WTC11 (cell line): ENCODE measurements around the gene CD8B. TPM values are rescaled to one million over a fixed set of nuclear protein-coding genes. Genes with fewer than 3 reads are reported as not detected.
A peak's percentile ranks its signal among the peaks of the same experiment; 100 is the strongest.

ENCODE experiments used
- ATAC-seq: fragments of 200-7000 bp; cut with Tn5 transposase; 2 replicates; pipeline ENCODE4 v1.10.0; 2021; ENCODE audit warnings: mild to moderate bottlenecking, moderate library complexity
- CTCF ChIA-PET: fragments of 300-600 bp; sonication (Branson Sonifier 250); formaldehyde crosslinking; loops from one replicate; lab custom pipeline; 2021; ENCODE audit warnings: antibody characterized with exemption; lab: Charles Lee
- POLR2A ChIA-PET: fragments of 350-600 bp; sonication (Branson Sonifier 250); formaldehyde crosslinking; loops from one replicate; lab custom pipeline; 2021; ENCODE audit warnings: antibody characterized with exemption; lab: Charles Lee
- DNase-seq: peaks from one replicate; pipeline ENCODE4 v3.0.0; 2021; ENCODE audit warnings: low spot score
- H3K27ac Mint-ChIP-seq: 2 replicates; pipeline ENCODE4 v1.8.0; 2021; ENCODE audit warnings: mixed read lengths
- H3K27me3 Mint-ChIP-seq: 2 replicates; pipeline ENCODE4 v1.8.0; 2021; ENCODE audit warnings: low read depth, mild to moderate bottlenecking, moderate library complexity, mixed read lengths
- H3K36me3 Mint-ChIP-seq: 2 replicates; pipeline ENCODE4 v1.8.0; 2021; ENCODE audit warnings: mixed read lengths
- H3K4me1 Mint-ChIP-seq: 2 replicates; pipeline ENCODE4 v1.8.0; 2022; ENCODE audit warnings: mixed read lengths
- H3K4me3 Mint-ChIP-seq: 2 replicates; pipeline ENCODE4 v1.8.0; 2021; ENCODE audit warnings: mild to moderate bottlenecking, moderate library complexity, mixed read lengths
- H3K9me3 Mint-ChIP-seq: 2 replicates; pipeline ENCODE4 v1.8.0; 2021; ENCODE audit warnings: mixed read lengths
- AR ChIP-seq: fragments of 250-450 bp; sonication (Bioruptor Pico); IDR thresholded peaks from 2 replicates; pipeline ENCODE4 v1.9.0; 2021; ENCODE audit warnings: mild to moderate bottlenecking
- CBFB ChIP-seq: sonication (generic); formaldehyde crosslinking; IDR thresholded peaks from 2 replicates; pipeline ENCODE4 v1.8.1; 2022; ENCODE audit warnings: mild to moderate bottlenecking, low read depth, missing genetic modification reagents
- CDX4 ChIP-seq: fragments of 250-450 bp; sonication (Bioruptor Pico); IDR thresholded peaks from 2 replicates; pipeline ENCODE4 v1.9.0; 2021; ENCODE audit warnings: moderate library complexity, mild to moderate bottlenecking, inconsistent platforms, borderline replicate concordance
- ELF4 ChIP-seq: sonication (generic); formaldehyde crosslinking; IDR thresholded peaks from 2 replicates; pipeline ENCODE4 v1.8.1; 2022; ENCODE audit warnings: low read depth, mild to moderate bottlenecking, moderate library complexity, missing genetic modification reagents
- ERG ChIP-seq: fragments of 250-450 bp; sonication (Bioruptor Pico); IDR thresholded peaks from 2 replicates; pipeline ENCODE4 v1.8.0; 2021; ENCODE audit warnings: mild to moderate bottlenecking
- ETV6 ChIP-seq: sonication (generic); formaldehyde crosslinking; IDR thresholded peaks from 2 replicates; pipeline ENCODE4 v1.8.1; 2022; ENCODE audit warnings: mild to moderate bottlenecking, missing genetic modification reagents
- FOXP4 ChIP-seq: sonication (generic); formaldehyde crosslinking; IDR thresholded peaks from 2 replicates; pipeline ENCODE4 v1.8.0; 2022; ENCODE audit warnings: mild to moderate bottlenecking, missing genetic modification reagents
- GABPB1 ChIP-seq: sonication (generic); formaldehyde crosslinking; IDR thresholded peaks from 2 replicates; pipeline ENCODE4 v1.8.1; 2023; ENCODE audit warnings: mild to moderate bottlenecking, missing genetic modification reagents
- GTF2I ChIP-seq: fragments of 250-450 bp; sonication (Bioruptor Pico); conservative IDR thresholded peaks from 2 replicates; pipeline ENCODE4 v1.4.0; 2021; ENCODE audit warnings: mild to moderate bottlenecking
- IRF2 ChIP-seq: sonication (generic); formaldehyde crosslinking; IDR thresholded peaks from 2 replicates; pipeline ENCODE4 v1.8.0; 2022; ENCODE audit warnings: low read depth, missing genetic modification reagents, borderline replicate concordance
- JAZF1 ChIP-seq: fragments of 250-450 bp; sonication (Bioruptor Pico); IDR thresholded peaks from 2 replicates; pipeline ENCODE4 v1.9.0; 2021; ENCODE audit warnings: moderate library complexity, mild to moderate bottlenecking, inconsistent platforms
- NFE2L1 ChIP-seq: sonication (generic); formaldehyde crosslinking; IDR thresholded peaks from 2 replicates; pipeline ENCODE4 v1.8.1; 2023; ENCODE audit warnings: missing genetic modification reagents
- SMAD3 ChIP-seq: sonication (generic); formaldehyde crosslinking; IDR thresholded peaks from 2 replicates; pipeline ENCODE4 v1.8.0; 2022; ENCODE audit warnings: missing genetic modification reagents, mild to moderate bottlenecking, borderline replicate concordance
- SMAD4 ChIP-seq: sonication (generic); formaldehyde crosslinking; IDR thresholded peaks from 2 replicates; pipeline ENCODE4 v1.8.0; 2022; ENCODE audit warnings: mild to moderate bottlenecking, missing genetic modification reagents
- TP53 ChIP-seq: sonication (generic); formaldehyde crosslinking; IDR thresholded peaks from 2 replicates; pipeline ENCODE4 v1.8.1; 2023; ENCODE audit warnings: mild to moderate bottlenecking, missing genetic modification reagents
- ZNF396 ChIP-seq: fragments of 250-450 bp; sonication (Bioruptor Pico); IDR thresholded peaks from 2 replicates; pipeline ENCODE4 v1.8.0; 2021; ENCODE audit warnings: mild to moderate bottlenecking, moderate library complexity, borderline replicate concordance
- total RNA-seq: library from RNA; stranded (reverse); gene quantifications from 3 replicates; pipeline ENCODE4 v1.2.3, GENCODE V29; 2021
- TF ChIP-seq, protein P1 (sequence below): sonication (generic); formaldehyde crosslinking; IDR thresholded peaks from 2 replicates; pipeline ENCODE4 v1.8.1; 2022; ENCODE audit warnings: low read depth, missing genetic modification reagents, borderline replicate concordance
- TF ChIP-seq, protein P2 (sequence below): sonication (generic); formaldehyde crosslinking; IDR thresholded peaks from 2 replicates; pipeline ENCODE4 v1.8.1; 2023; ENCODE audit warnings: mild to moderate bottlenecking, missing genetic modification reagents, moderate library complexity
- TF ChIP-seq, protein P3 (sequence below): sonication (generic); formaldehyde crosslinking; IDR thresholded peaks from 2 replicates; pipeline ENCODE4 v1.8.1; 2022; ENCODE audit warnings: missing genetic modification reagents, borderline replicate concordance

Gene CD8B
- total RNA-seq, 1 experiment from 2014 or later = 0.70 TPM

GRCh38 chr2:86833315-86833714, 28.4 kb downstream of the CD8B start:
- TF ChIP-seq CBFB (CRISPR knock-in tag) (no peak), ZNF396 (CRISPR knock-in tag) (no peak)
- Mint-ChIP-seq H3K36me3 (no peaks in the 10 kb centered on the region), H3K27me3 (no peaks in the 10 kb centered on the region), H3K4me3 (no peak overlapping the region), H3K27ac (no peak overlapping the region), H3K4me1 (peaks cover 29% of the 10 kb centered on the region), H3K9me3 (no peaks in the 10 kb centered on the region)
- POLR2A ChIA-PET = no interaction called here
- DNase-seq (no peak), ATAC-seq (no peak)
- CTCF ChIA-PET = interaction anchor here (0.7 kb wide), 1 partner anchor 536 kb away, joined by 3 read pairs; no protein-coding TSS in a partner anchor

DNA sequence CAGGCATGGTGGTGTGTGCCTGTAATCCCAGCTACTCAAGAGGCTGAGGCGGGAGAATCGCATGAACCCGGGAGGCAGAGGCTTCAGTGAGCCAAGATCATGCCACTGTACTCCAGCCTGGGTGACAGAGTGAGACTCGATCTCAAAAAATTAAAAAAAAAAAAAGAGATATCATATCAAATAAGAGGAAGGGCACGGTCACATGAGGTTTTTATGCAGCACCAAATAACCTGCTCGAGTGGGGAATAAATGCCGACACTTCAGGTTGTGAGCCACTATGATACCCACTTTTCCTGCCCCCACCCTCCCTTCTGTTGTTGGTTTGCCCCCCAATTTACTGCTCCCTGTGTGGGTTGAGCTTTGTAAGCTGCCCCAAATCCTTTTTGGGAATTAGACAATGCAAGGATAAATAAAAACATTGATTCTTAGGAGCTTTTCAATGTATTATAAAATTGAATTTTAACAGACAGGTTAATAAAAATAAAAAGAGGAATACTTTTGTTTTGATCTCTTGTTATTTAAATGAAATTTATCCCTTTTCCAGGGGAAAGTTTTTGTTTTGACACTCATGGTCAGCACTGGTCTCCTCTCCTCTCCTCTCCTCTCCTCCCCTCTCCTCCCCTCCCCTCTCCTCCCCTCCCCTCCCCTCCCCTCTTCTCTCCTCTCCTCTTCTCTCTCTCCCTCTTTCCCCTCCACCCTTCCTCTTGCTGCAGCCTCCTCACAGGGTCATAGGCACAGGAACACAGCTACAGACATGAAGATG, 29.2 kb downstream of the CD8B start:
- CTCF ChIA-PET = no interaction called here

GRCh38 chr2:86831537-86831936, 30.1 kb downstream of the CD8B start:
- Mint-ChIP-seq H3K4me3 (no peak overlapping the region), H3K4me1 (peaks cover 22% of the 10 kb centered on the region), H3K36me3 (no peaks in the 10 kb centered on the region), H3K9me3 (no peaks in the 10 kb centered on the region), H3K27ac (peak overlapping the region; percentile 79), H3K27me3 (no peaks in the 10 kb centered on the region)
- CTCF ChIA-PET = no interaction called here
- TF ChIP-seq SMAD4 (CRISPR knock-in tag) (no peak), ETV6 (CRISPR knock-in tag) (no peak), IRF2 (CRISPR knock-in tag) (no peak), TP53 (CRISPR knock-in tag) (no peak), SMAD3 (CRISPR knock-in tag) (no peak), GABPB1 (no peak), NFE2L1 (CRISPR knock-in tag) (no peak), CDX4 (CRISPR knock-in tag) (no peak), ERG (CRISPR knock-in tag) (no peak), FOXP4 (CRISPR knock-in tag) (no peak)
- TF ChIP-seq, protein P1, sequence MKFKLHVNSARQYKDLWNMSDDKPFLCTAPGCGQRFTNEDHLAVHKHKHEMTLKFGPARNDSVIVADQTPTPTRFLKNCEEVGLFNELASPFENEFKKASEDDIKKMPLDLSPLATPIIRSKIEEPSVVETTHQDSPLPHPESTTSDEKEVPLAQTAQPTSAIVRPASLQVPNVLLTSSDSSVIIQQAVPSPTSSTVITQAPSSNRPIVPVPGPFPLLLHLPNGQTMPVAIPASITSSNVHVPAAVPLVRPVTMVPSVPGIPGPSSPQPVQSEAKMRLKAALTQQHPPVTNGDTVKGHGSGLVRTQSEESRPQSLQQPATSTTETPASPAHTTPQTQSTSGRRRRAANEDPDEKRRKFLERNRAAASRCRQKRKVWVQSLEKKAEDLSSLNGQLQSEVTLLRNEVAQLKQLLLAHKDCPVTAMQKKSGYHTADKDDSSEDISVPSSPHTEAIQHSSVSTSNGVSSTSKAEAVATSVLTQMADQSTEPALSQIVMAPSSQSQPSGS (CRISPR knock-in tag) = no peak
- TF ChIP-seq, protein P2, sequence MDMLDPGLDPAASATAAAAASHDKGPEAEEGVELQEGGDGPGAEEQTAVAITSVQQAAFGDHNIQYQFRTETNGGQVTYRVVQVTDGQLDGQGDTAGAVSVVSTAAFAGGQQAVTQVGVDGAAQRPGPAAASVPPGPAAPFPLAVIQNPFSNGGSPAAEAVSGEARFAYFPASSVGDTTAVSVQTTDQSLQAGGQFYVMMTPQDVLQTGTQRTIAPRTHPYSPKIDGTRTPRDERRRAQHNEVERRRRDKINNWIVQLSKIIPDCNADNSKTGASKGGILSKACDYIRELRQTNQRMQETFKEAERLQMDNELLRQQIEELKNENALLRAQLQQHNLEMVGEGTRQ (CRISPR knock-in tag) = no peak
- TF ChIP-seq, protein P3, sequence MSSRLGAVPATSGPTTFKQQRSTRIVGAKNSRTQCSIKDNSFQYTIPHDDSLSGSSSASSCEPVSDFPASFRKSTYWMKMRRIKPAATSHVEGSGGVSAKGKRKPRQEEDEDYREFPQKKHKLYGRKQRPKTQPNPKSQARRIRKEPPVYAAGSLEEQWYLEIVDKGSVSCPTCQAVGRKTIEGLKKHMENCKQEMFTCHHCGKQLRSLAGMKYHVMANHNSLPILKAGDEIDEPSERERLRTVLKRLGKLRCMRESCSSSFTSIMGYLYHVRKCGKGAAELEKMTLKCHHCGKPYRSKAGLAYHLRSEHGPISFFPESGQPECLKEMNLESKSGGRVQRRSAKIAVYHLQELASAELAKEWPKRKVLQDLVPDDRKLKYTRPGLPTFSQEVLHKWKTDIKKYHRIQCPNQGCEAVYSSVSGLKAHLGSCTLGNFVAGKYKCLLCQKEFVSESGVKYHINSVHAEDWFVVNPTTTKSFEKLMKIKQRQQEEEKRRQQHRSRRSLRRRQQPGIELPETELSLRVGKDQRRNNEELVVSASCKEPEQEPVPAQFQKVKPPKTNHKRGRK (CRISPR knock-in tag) = no peak
- POLR2A ChIA-PET = no interaction called here
- ATAC-seq (peak; percentile 36; the same call in 1 of the 2 replicates), DNase-seq (no peak)

More for the DNA sequence above, 29.2 kb downstream of the CD8B start:
- Mint-ChIP-seq H3K9me3 (no peaks in the 10 kb centered on the region), H3K27me3 (no peaks in the 10 kb centered on the region), H3K27ac (no peak overlapping the region), H3K4me3 (no peak overlapping the region), H3K4me1 (peaks cover 29% of the 10 kb centered on the region), H3K36me3 (no peaks in the 10 kb centered on the region)
- ATAC-seq = no peak
- no peak for DNase-seq
- TF ChIP-seq JAZF1 (CRISPR knock-in tag) (no peak), AR (CRISPR knock-in tag) (no peak), GTF2I (no peak), ELF4 (CRISPR knock-in tag) (no peak)
- POLR2A ChIA-PET = no interaction called here
